Heart left ventricle (tissue), 16 donors: ENCODE measurements around the gene F13A1. TPM values are rescaled to one million over a fixed set of nuclear protein-coding genes. Genes with fewer than 3 reads are reported as not detected.
A peak's percentile ranks its signal among the peaks of the same experiment; 100 is the strongest.

Source experiments
- ATAC-seq, 4 donors: fragments of 200-7000 bp; cut with Tn5 transposase; one replicate each; pipeline ENCODE4 v1.9.1; 2020 to 2022; ENCODE audit warnings: moderate library complexity in 4 of 4, mild to moderate bottlenecking in 3 of 4, moderate number of reproducible peaks in 1 of 4
- DNase-seq, 5 donors: peaks; one replicate each; pipeline ENCODE4 v3.0.0-alpha.2; 2020
- H3K27ac ChIP-seq, 12 donors: fragments of 200-600 bp; sonication (generic) in 4 of 12; one replicate each; pipeline versions ENCODE4 v1.5.0 to v1.8.0; 2016 to 2022; ENCODE audit warnings: mild to moderate bottlenecking in 2 of 12
- H3K27me3 ChIP-seq, 9 donors: fragments of 200-600 bp; sonication (generic) in 2 of 9; one replicate each; pipeline versions ENCODE4 v1.5.1 to v1.8.0; 2016 to 2022; ENCODE audit warnings: mild to moderate bottlenecking in 3 of 9
- H3K36me3 ChIP-seq, 9 donors: fragments of 200-600 bp; sonication (generic) in 2 of 9; one replicate each; pipeline versions ENCODE4 v1.5.0 to v1.8.0; 2018 to 2022; ENCODE audit warnings: mild to moderate bottlenecking in 2 of 9
- H3K4me1 ChIP-seq, 12 donors: fragments of 200-600 bp; sonication (generic) in 4 of 12; one replicate each; pipeline versions ENCODE4 v1.5.0 to v1.8.0; 2016 to 2022; ENCODE audit warnings: mild to moderate bottlenecking in 3 of 12
- H3K4me3 ChIP-seq, 12 donors: fragments of 200-600 bp; sonication (generic) in 4 of 12; one replicate each; pipeline versions ENCODE4 v1.5.0 to v1.8.0; 2017 to 2022; ENCODE audit warnings: mild to moderate bottlenecking in 9 of 12, moderate library complexity in 4 of 12
- H3K9me3 ChIP-seq, 12 donors: fragments of 200-600 bp; sonication (generic) in 4 of 12; one replicate each; pipeline versions ENCODE4 v1.5.0 to v1.8.0; 2016 to 2022; ENCODE audit warnings: mild to moderate bottlenecking in 1 of 12
- CTCF ChIP-seq, 12 donors: fragments of 200-600 bp; sonication (generic) in 4 of 12; IDR thresholded peaks; one replicate each; pipeline versions ENCODE4 v1.5.0 to v1.8.0; 2018 to 2022; ENCODE audit warnings: antibody characterized with exemption in 12 of 12, mild to moderate bottlenecking in 5 of 12
- POLR2A ChIP-seq, 2 donors: fragments of 450-650 bp; IDR thresholded peaks; one replicate each; pipeline ENCODE4 v1.6.1; 2017; ENCODE audit warnings: antibody characterized with exemption in 2 of 2, mild to moderate bottlenecking in 2 of 2, moderate library complexity in 2 of 2
- WGBS, 4 donors: extraction: QIAGEN DNeasy Blood & Tissue Kit in 2 of 4; methylation state at CpG; one replicate each; pipeline versions ENCODE4 v1.1.5 to v1.1.7; 2013 to 2018; 5-methylcytosine and 5-hydroxymethylcytosine counted together
- intact Hi-C, 10 donors: fragments of 100-400 bp; cut with DNase I; formaldehyde crosslinking; loops; one replicate each; pipeline versions ENCODE4 v1.11.1 to v1.14.2; 2022
- polyA plus RNA-seq, 2 donors: library from polyadenylated mRNA; stranded (reverse); fragments of 200-250 nt; gene quantifications; one replicate each; pipeline ENCODE4 v1.2.3, GENCODE V29; 2013
- total RNA-seq, 9 donors: library from RNA; depleted of rRNA in 2 of 9; stranded (reverse); fragments of >200 nt in 2 of 9; fragmentation: NEBNext Ultra II Directional in 3 of 9; extraction: Animal tissue kit (Norgen Biotek cat#: 25700) in 3 of 9; gene quantifications; one replicate each; pipeline versions ENCODE4 v1.1.0 to v1.2.4, GENCODE V29; 2016 to 2023
- donor health status: ischemic (EF 13 %, LVEDD 7.1; RV severe dilation, severe dysfunction).
- donor health status: healthy with polysubstance abuse.
- donor health status: DM: no; HTN: yes; CAD: no.
- donor health status: DM: no; HTN: no; CAD: no.
- donor health status: ischemic (EF 25% LVEDD 6.9; RV normal size, moderate dysfunction).
- donor health status: ischemic (EF 25% LVEDD 5.7; RV mildly dilated, moderate dysfunction).
- donor health status: healthy.
- donor health status: DM: yes; HTN: yes; CAD: no.
- donor health status: ischemic (EF 35%, LVEDD 5.7; RV mildly dilated, moderate dysfunction).
- donor health status: nonischemic (EF 11% LVEDD 7.7; RV severe dilation, severe dysfunction).
- donor health status: DM: yes; HTN: yes; CAD: no.
- donor health status: PGD.
- donor health status: ischemic (EF 29% LVEDD 5.4; RV normal size, mild dysfunction).
- donor health status: nonischemic (EF 23%, LVEDD 6.1; RV moderate dilation, normal function).

The F13A1 gene
- total and polyA plus RNA-seq, 11 donors, result 9.0 to 415 (median 35.0) TPM

- Histone ChIP-seq H3K9me3 (peaks cover 0 to 8% (median 0%) of the 10 kb centered on the region in 12 donors), H3K27me3 (peaks cover 0 to 5% (median 0%) of the 10 kb centered on the region in 9 donors), H3K4me3 (no peak overlapping the region), H3K4me1 (no peaks in the 10 kb centered on the region), H3K36me3 (peaks cover 0 to 57% (median 0%) of the 10 kb centered on the region in 9 donors), H3K27ac (no peak overlapping the region)
- WGBS, 4 donors, result 72 to 78% (median 77%) methylated on average over 7 of the region's 7 CpGs
- ATAC-seq (no peak), DNase-seq (no peak)
- intact Hi-C loops, result no loop called here
- TF ChIP-seq CTCF (IDR thresholded peaks at IDR 0.05), result no peak
- TF ChIP-seq POLR2A (IDR thresholded peaks at IDR 0.05), result no peak
These were observed 172.2 kb downstream of the F13A1 start for GRCh38 chr6:6148192-6148815.

GRCh38 chr6:6131492-6132109 lies 188.9 kb downstream of the F13A1 start:
- TF ChIP-seq CTCF (IDR thresholded peaks at IDR 0.05) (peak in 8 of 12 donors; percentile 10 to 52 (median 40)), POLR2A (IDR thresholded peaks at IDR 0.05) (no peak)

GRCh38 chr6:6125495-6125894 lies 195.0 kb downstream of the F13A1 start:
- DNase-seq (no peak), ATAC-seq (no peak)
- H3K4me3 ChIP-seq, result no peak overlapping the region
- H3K4me1 ChIP-seq, result no peaks in the 10 kb centered on the region
- intact Hi-C loops, result no loop called here
- TF ChIP-seq POLR2A (IDR thresholded peaks at IDR 0.05) (no peak), CTCF (IDR thresholded peaks at IDR 0.05) (no peak)
- WGBS, 4 donors, result 54 to 63% (median 59%) methylated on average over 3 of the region's 3 CpGs
- peaks cover 0 to 8% (median 0%) of the 10 kb centered on the region in 12 donors for H3K9me3 ChIP-seq
- no peak overlapping the region for H3K27ac ChIP-seq
- H3K27me3 ChIP-seq, result no peaks in the 10 kb centered on the region
- no peaks in the 10 kb centered on the region for H3K36me3 ChIP-seq

More at GRCh38 chr6:6131492-6132109, 188.9 kb downstream of the F13A1 start:
- no peaks in the 10 kb centered on the region for H3K36me3 ChIP-seq
- 52 to 63% (median 58%) methylated on average over 4 of the region's 4 CpGs for WGBS, 4 donors
- DNase-seq (no peak), ATAC-seq (no peak)
- no peaks in the 10 kb centered on the region for H3K27me3 ChIP-seq
- H3K4me3 ChIP-seq, result no peak overlapping the region
- H3K4me1 ChIP-seq, result no peaks in the 10 kb centered on the region
- no peaks in the 10 kb centered on the region for H3K9me3 ChIP-seq
- intact Hi-C loops, result no loop called here
- no peak overlapping the region for H3K27ac ChIP-seq

GRCh38 chr6:6123803-6124202 lies 196.7 kb downstream of the F13A1 start:
- H3K4me3 ChIP-seq, result no peak overlapping the region
- no peak for DNase-seq
- no peaks in the 10 kb centered on the region for H3K27me3 ChIP-seq
- H3K4me1 ChIP-seq, result no peaks in the 10 kb centered on the region
- TF ChIP-seq POLR2A (IDR thresholded peaks at IDR 0.05), result no peak
- TF ChIP-seq CTCF (IDR thresholded peaks at IDR 0.05), result no peak
- 62 to 80% (median 67%) methylated on average over 2 to 3 of the region's 3 CpGs for WGBS, 4 donors
- H3K36me3 ChIP-seq, result no peaks in the 10 kb centered on the region
- no peak for ATAC-seq
- H3K27ac ChIP-seq, result no peak overlapping the region
- intact Hi-C loops, result no loop called here
- peaks cover 0 to 8% (median 0%) of the 10 kb centered on the region in 12 donors for H3K9me3 ChIP-seq
